Effector memory CD8-positive, alpha-beta T cell (primary cell): ENCODE data around the gene IRX4.

Experiments used
- ATAC-seq: fragments of 150-1000 bp; cut with Tn5 transposase; replicated peaks from 2 replicates; pipeline ENCODE4 v1.10.0; 2021; ENCODE audit warnings: mild to moderate bottlenecking, moderate library complexity
- DNase-seq, 3 experiments: peaks; one replicate each; pipeline ENCODE4 v3.0.0; 2021
- H3K27ac Mint-ChIP-seq, 2 donors: one replicate each; pipeline ENCODE4 v1.8.0; 2022; ENCODE audit warnings: mild to moderate bottlenecking in 2 of 2, mixed read lengths in 2 of 2, moderate library complexity in 2 of 2
- H3K27me3 Mint-ChIP-seq, 2 donors: one replicate each; pipeline ENCODE4 v1.8.0; 2022; ENCODE audit warnings: mixed read lengths in 2 of 2
- H3K36me3 Mint-ChIP-seq: one replicate; pipeline ENCODE4 v1.8.0; 2022; ENCODE audit warnings: mild to moderate bottlenecking, moderate library complexity, mixed read lengths; ENCODE audit not compliant: insufficient read depth
- H3K4me1 Mint-ChIP-seq, 2 donors: one replicate each; pipeline ENCODE4 v1.8.0; 2022; ENCODE audit warnings: low read depth in 2 of 2, mixed read lengths in 2 of 2
- H3K4me3 Mint-ChIP-seq, 2 donors: one replicate each; pipeline ENCODE4 v1.8.0; 2022; ENCODE audit warnings: mild to moderate bottlenecking in 2 of 2, mixed read lengths in 2 of 2, moderate library complexity in 2 of 2
- H3K9me3 Mint-ChIP-seq, 2 donors: one replicate each; pipeline ENCODE4 v1.8.0; 2022; ENCODE audit warnings: mixed read lengths in 2 of 2

Gene IRX4

GRCh38 chr5:1919750-1920149, 37.0 kb upstream of the IRX4 start:
- no peak overlapping the region for H3K27ac Mint-ChIP-seq
- H3K4me1 Mint-ChIP-seq, result no peaks in the 10 kb centered on the region
- peaks cover 3% of the 10 kb centered on the region for H3K36me3 Mint-ChIP-seq
- ATAC-seq, result no peak
- peaks cover 26 to 49% of the 10 kb centered on the region in 2 donors for H3K27me3 Mint-ChIP-seq
- H3K4me3 Mint-ChIP-seq, result no peak overlapping the region
- peaks cover 0 to 3% of the 10 kb centered on the region in 2 donors for H3K9me3 Mint-ChIP-seq
- no peak for DNase-seq

- Mint-ChIP-seq H3K9me3 (peaks cover 0 to 3% of the 10 kb centered on the region in 2 donors), H3K4me1 (no peaks in the 10 kb centered on the region), H3K4me3 (no peak overlapping the region), H3K27ac (no peak overlapping the region), H3K27me3 (peaks cover 26 to 54% of the 10 kb centered on the region in 2 donors), H3K36me3 (peaks cover 3% of the 10 kb centered on the region)
- no peak for ATAC-seq
- DNase-seq, result no peak
These were observed 36.5 kb upstream of the IRX4 start for GRCh38 chr5:1919209-1919566.

- Mint-ChIP-seq H3K4me3 (no peak overlapping the region), H3K4me1 (no peaks in the 10 kb centered on the region), H3K36me3 (peaks cover 3% of the 10 kb centered on the region), H3K27ac (no peak overlapping the region), H3K9me3 (peaks cover 0 to 3% of the 10 kb centered on the region in 2 donors), H3K27me3 (peaks cover 25 to 50% of the 10 kb centered on the region in 2 donors)
- no peak for DNase-seq
- no peak for ATAC-seq
These were observed 35.9 kb upstream of the IRX4 start for GRCh38 chr5:1918488-1919208.

- H3K9me3 Mint-ChIP-seq, result peaks cover 0 to 3% of the 10 kb centered on the region in 2 donors
- H3K36me3 Mint-ChIP-seq, result peaks cover 3% of the 10 kb centered on the region
- H3K27ac Mint-ChIP-seq, result no peak overlapping the region
- no peak for DNase-seq
- peaks cover 28 to 51% of the 10 kb centered on the region in 2 donors for H3K27me3 Mint-ChIP-seq
- no peak for ATAC-seq
- H3K4me3 Mint-ChIP-seq, result no peak overlapping the region
- H3K4me1 Mint-ChIP-seq, result no peaks in the 10 kb centered on the region
These were observed 35.2 kb upstream of the IRX4 start for GRCh38 chr5:1917830-1918487.

GRCh38 chr5:1916041-1917001, 33.6 kb upstream of the IRX4 start:
- no peak for DNase-seq
- Mint-ChIP-seq H3K36me3 (peaks cover 3% of the 10 kb centered on the region), H3K27me3 (peaks cover 21 to 58% of the 10 kb centered on the region in 2 donors), H3K4me3 (no peak overlapping the region), H3K9me3 (peaks cover 0 to 3% of the 10 kb centered on the region in 2 donors), H3K27ac (no peak overlapping the region), H3K4me1 (no peaks in the 10 kb centered on the region)
- no peak for ATAC-seq

GRCh38 chr5:1915316-1915715, 32.6 kb upstream of the IRX4 start:
- H3K9me3 Mint-ChIP-seq, result peaks cover 0 to 3% of the 10 kb centered on the region in 2 donors
- H3K36me3 Mint-ChIP-seq, result peaks cover 3% of the 10 kb centered on the region

GRCh38 chr5:1914471-1914870, 31.7 kb upstream of the IRX4 start:
- no peak overlapping the region for H3K27ac Mint-ChIP-seq
- H3K9me3 Mint-ChIP-seq, result peaks cover 0 to 3% of the 10 kb centered on the region in 2 donors
- DNase-seq, result no peak
- ATAC-seq, result no peak
- no peak overlapping the region for H3K4me3 Mint-ChIP-seq
- peaks cover 17 to 61% of the 10 kb centered on the region in 2 donors for H3K27me3 Mint-ChIP-seq
- peaks cover 3% of the 10 kb centered on the region for H3K36me3 Mint-ChIP-seq
- H3K4me1 Mint-ChIP-seq, result no peaks in the 10 kb centered on the region

More at GRCh38 chr5:1915316-1915715, 32.6 kb upstream of the IRX4 start:
- Mint-ChIP-seq H3K27me3 (peaks cover 18 to 59% of the 10 kb centered on the region in 2 donors), H3K4me1 (no peaks in the 10 kb centered on the region), H3K4me3 (no peak overlapping the region), H3K27ac (no peak overlapping the region)
- no peak for DNase-seq
- no peak for ATAC-seq

GRCh38 chr5:1913578-1913977, 30.9 kb upstream of the IRX4 start:
- no peak overlapping the region for H3K4me3 Mint-ChIP-seq
- no peak for DNase-seq
- peaks cover 3% of the 10 kb centered on the region for H3K36me3 Mint-ChIP-seq
- H3K27ac Mint-ChIP-seq, result no peak overlapping the region
- no peak for ATAC-seq
- no peaks in the 10 kb centered on the region for H3K4me1 Mint-ChIP-seq
- peaks cover 17 to 54% of the 10 kb centered on the region in 2 donors for H3K27me3 Mint-ChIP-seq
- H3K9me3 Mint-ChIP-seq, result peaks cover 0 to 3% of the 10 kb centered on the region in 2 donors

GRCh38 chr5:1912951-1913565, 30.3 kb upstream of the IRX4 start:
- Mint-ChIP-seq H3K4me1 (no peaks in the 10 kb centered on the region), H3K27me3 (peaks cover 16 to 52% of the 10 kb centered on the region in 2 donors), H3K4me3 (no peak overlapping the region), H3K27ac (no peak overlapping the region), H3K9me3 (peaks cover 0 to 3% of the 10 kb centered on the region in 2 donors), H3K36me3 (peaks cover 3% of the 10 kb centered on the region)
- DNase-seq (no peak), ATAC-seq (no peak)

- no peak for ATAC-seq
- peaks cover 3% of the 10 kb centered on the region for H3K36me3 Mint-ChIP-seq
These were observed 29.1 kb upstream of the IRX4 start for GRCh38 chr5:1911773-1912235.

GRCh38 chr5:1910861-1911772, 28.4 kb upstream of the IRX4 start:
- peaks cover 3% of the 10 kb centered on the region for H3K36me3 Mint-ChIP-seq
- H3K9me3 Mint-ChIP-seq, result peaks cover 0 to 3% of the 10 kb centered on the region in 2 donors
- peaks cover 13 to 45% of the 10 kb centered on the region in 2 donors for H3K27me3 Mint-ChIP-seq
- no peaks in the 10 kb centered on the region for H3K4me1 Mint-ChIP-seq
- ATAC-seq (no peak), DNase-seq (no peak)
- H3K27ac Mint-ChIP-seq, result no peak overlapping the region
- no peak overlapping the region for H3K4me3 Mint-ChIP-seq

More at GRCh38 chr5:1911773-1912235, 29.1 kb upstream of the IRX4 start:
- Mint-ChIP-seq H3K4me3 (no peak overlapping the region), H3K27ac (no peak overlapping the region), H3K27me3 (peaks cover 13 to 43% of the 10 kb centered on the region in 2 donors), H3K9me3 (peaks cover 0 to 3% of the 10 kb centered on the region in 2 donors), H3K4me1 (no peaks in the 10 kb centered on the region)
- no peak for DNase-seq

- DNase-seq, result no peak
- Mint-ChIP-seq H3K27ac (no peak overlapping the region), H3K4me3 (no peak overlapping the region), H3K9me3 (peaks cover 0 to 3% of the 10 kb centered on the region in 2 donors), H3K4me1 (no peaks in the 10 kb centered on the region), H3K36me3 (peaks cover 3% of the 10 kb centered on the region), H3K27me3 (peaks cover 18 to 48% of the 10 kb centered on the region in 2 donors)
- ATAC-seq, result no peak
These were observed 27.5 kb upstream of the IRX4 start for GRCh38 chr5:1910081-1910760.
